NCI-H187 treated with DMSO at 0.1 percent for 48 hours (cell line): ENCODE data around the gene CTSK.
"Not testable (repeated sequence)": the region's sequence is repeated elsewhere in the genome, so short reads cannot be mapped to it uniquely, and the experiment has no call there.

Experiments used
- DNase-seq: peaks from one replicate; lab custom pipeline; 2025; lab: John Stamatoyannopoulos, UW

Gene CTSK

GRCh38 chr1:150808121-150808520 lies at the start of gene CTSK:
Gene CTSK, minus strand, starts transcription at chr1:150808260. Its CDS starts 1,455 bp downstream, at chr1:150806805.
- no peak for DNase-seq

DNA sequence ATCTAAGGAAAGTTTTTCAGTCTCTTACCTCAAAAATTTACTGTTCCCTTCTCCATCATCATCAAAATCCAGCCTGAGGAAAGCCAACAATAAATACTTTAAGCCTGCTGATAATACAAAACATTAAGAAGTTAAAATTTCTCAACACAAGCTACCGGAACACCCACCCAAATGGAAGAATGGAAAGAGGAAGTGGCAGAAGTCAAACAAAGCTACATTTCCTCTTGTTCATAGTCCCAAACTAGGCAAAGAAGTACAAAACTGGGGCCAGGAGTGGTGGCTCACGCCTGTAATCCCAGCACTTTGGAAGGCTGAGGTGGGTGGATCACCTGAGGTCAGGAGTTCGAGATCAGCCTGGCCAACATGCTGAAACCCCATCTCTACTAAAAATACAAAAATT lies 44.7 kb upstream of the CTSK start:
- not testable (repeated sequence) for DNase-seq

DNA sequence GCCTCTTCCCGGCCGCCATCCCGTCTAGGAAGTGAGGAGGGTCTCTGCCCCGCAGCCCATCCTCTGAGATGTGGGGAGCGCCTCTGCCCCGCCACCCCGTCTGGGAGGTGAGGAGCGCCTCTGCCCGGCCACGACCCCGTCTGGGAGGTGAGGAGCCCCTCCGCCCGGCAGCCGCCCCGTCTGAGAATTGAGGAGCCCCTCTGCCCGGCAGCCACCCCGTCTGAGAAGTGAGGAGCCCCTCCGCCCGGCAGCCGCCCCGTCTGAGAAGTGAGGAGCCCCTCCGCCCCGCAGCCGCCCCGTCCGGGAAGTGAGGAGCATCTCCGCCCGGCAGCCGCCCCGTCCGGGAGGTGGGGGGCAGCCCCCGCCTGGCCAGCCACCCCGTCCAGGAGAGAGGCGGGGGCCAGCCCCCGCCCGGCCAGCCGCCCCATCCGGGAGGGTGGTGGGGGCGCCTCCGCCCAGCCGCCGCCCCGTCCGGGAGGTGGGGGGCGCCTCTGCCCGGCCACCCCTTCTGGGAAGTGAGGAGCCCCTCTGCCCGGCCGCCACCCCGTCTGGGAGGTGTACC lies 42.8 kb upstream of the CTSK start:
- DNase-seq = not testable (repeated sequence)

GRCh38 chr1:150846473-150847146 lies 38.5 kb upstream of the CTSK start:
- DNase-seq = no peak

DNA sequence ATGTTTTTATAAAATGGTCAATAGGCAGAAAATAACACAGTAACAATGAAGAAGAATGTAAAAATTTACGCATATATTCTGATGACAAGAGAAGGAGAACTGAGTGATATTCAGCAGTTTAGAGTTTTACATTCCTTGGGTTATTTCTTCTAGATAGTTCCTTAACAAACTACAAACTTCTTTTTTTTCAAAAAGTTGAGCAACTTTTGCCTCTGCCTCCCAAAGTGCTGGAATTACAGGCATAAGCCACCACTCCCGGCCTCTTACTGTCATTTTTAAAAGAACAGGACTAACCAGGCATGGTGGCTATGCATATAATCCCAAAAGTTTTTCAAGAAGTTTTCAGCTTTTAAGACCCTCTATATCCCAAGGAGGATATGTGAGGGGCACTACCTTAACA lies 35.4 kb upstream of the CTSK start:
- no peak for DNase-seq

DNA sequence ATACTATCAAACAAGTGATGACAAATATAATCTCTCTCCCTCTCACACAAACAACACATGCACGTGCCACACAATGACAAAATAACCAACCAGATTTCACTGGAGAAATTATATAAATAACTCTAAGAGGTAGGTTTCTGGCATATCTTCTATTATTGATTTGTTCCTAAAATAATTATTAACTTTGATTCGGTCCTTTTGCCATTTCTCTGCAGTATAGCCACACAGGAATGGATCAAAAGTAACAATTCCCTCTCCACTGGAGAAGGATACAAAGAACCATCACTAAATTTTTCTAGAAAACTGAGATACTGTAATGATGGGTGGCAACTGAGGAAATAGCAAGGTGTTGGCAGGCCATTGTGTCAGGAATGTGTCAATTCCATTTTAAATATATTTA lies 34.9 kb upstream of the CTSK start:
- no peak for DNase-seq

- no peak for DNase-seq
Observed at GRCh38 chr1:150842343-150842742, 34.3 kb upstream of the CTSK start.

DNA sequence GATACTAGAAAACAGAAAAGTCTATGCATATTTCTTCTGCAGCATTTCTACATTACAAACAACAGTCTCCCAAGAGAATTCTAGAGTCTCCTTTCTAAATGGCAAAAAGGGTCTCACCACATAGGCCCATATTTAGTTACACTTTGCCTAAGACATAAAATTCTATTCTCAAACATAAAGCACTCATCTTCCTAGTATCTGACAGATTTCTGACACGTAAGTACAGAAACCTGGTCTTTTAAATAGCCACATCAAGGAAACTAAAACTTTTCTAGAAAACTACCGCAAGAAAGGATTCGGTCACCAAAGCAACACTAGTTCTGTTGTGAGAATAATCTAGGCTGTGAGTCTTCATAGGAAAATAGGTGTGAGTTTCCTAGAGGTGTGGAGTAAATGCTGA lies 33.6 kb upstream of the CTSK start:
- DNase-seq = no peak

GRCh38 chr1:150840850-150841249 lies 32.8 kb upstream of the CTSK start:
- DNase-seq = not testable (repeated sequence)

DNA sequence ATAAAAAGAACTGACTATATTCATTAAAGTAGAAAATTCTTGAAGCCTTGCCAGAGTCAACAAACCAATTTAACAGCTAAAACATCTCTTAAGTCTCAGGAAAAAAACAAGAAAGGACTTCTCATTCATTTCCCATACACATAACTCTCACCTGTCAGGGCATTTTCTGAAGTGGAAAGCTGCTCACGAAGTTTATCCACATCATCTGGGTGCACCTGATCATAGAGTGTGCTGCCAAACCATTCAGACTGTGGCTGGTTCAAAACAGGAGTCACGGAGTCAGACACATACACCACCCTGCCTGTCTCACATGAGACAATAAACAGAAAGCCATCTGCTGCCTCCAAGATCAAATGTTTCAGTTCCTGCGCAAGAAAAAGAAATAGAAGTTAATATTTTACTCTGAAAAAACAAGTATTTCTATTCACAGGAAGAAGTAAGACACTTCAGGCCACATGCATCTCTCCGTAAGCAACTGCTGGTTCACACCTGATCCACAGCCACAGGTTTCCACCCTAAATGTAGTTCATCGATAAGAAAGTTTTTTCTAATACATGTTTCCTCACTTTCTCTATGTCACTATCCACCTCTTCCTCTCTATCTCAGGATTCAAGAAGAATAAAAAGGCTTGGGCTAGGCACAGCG lies 28.2 kb upstream of the CTSK start:
- DNase-seq = no peak

DNA sequence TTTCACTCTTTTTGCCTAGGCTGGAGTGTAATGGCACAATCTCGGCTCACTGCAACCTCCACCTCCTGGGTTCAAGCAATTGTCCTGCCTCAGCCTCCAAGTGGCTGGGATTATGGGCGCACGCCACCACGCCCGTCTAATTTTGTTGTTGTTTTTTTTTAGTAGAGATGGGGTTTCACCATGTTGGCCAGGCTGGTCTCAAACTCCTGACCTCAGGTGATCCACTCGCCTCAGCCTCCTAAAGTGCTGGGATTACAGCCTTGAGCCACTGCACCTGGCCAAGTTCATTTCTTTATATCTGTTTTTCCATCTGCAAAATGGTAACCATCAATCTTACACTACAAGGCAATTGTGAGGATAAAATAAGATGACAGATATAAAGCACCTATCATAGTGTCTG lies 25.9 kb upstream of the CTSK start:
- DNase-seq = not testable (repeated sequence)

DNA sequence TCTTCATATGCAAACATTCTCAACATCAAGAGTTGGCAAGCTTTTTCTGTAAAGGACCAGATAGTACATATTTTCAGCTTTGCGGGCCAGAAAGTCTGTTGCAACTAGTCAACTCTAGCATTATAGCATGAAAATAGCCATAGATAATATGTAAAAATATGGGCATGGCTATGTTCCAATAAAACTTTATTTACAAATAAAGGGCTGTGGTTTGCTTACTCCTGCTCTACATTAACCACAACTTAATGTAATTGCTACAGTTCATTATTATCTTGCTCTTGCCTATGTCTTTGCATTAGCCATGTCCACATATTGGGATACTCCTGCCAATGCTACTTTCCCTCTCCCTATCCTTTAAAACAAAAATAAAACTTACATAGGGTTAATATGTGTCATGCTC lies 24.5 kb upstream of the CTSK start:
- no peak for DNase-seq

DNA sequence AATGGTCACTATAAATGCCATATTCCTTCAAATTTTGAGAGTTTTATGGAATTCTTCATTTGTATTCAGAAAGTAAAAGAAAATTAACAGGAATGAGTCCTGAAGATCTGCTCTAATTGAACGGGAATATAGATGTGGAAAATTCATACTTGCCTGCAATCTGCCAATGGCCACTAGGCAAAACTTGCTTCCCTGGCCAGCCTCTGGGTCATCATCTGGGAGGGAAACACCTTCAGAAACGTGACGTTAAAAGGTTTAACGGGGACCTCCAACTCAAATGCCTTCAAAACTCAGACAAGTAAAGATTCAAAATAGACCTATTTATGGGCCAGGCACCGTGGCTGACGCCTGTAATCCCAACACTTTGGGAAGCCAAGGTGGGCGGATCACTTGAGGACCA lies 21.7 kb upstream of the CTSK start:
- no peak for DNase-seq

DNA sequence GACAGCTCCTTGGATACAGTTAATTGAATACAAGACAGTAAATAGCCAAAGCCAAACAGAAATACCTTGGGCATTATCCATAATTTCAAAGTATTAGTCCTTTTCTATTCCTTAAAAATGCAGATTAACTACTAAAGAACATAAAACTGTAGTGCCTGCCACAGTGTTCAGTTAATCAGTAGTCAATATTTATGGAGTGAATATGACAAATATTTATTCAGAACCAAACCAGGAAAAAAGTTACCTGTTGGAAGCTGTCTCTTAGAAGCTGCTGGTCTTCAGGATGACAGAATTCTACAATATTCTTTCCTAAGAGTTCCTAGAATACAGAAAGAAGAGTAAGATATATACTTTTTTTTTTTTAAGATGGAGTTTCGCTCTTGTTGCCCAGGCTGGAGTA lies 18.2 kb upstream of the CTSK start:
- DNase-seq = no peak

DNA sequence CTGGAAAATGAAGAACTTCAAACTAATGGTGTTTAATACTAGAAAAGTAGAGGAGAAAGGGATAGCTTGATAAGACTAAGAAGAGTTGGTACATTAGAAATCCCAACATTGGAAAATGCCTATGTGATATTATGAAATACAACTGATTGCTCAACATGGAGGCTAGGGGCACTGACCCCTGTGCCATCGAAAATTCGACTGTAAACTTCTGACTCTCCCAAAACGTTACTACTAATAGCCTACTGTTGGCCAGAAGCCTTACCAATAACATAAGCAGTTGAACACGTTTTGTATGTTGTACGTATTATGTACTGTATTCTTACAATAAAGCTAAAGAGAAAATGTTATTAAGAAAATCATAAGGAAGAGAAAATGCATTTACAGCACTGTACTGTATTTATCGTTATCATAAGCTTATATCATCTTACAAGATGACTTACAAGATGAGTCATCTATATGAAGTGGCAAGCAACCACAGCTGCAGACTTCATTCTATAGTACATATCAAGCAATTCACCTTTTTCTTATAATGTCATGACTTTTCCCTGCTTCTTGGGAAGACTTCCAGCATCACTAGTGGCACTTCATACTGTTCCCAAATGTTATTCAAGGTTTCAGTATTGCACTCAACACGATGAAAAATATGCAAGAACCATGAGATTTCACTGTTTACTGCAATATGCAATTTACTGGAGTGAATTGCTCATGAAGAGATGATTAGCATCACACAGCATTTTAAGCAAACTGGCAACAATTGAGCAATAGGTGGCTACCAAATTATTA lies 12.9 kb upstream of the CTSK start:
- no peak for DNase-seq

GRCh38 chr1:150815871-150816270 lies 7.8 kb upstream of the CTSK start:
- DNase-seq = no peak

GRCh38 chr1:150813028-150813707 lies 5.1 kb upstream of the CTSK start:
- no peak for DNase-seq

DNA sequence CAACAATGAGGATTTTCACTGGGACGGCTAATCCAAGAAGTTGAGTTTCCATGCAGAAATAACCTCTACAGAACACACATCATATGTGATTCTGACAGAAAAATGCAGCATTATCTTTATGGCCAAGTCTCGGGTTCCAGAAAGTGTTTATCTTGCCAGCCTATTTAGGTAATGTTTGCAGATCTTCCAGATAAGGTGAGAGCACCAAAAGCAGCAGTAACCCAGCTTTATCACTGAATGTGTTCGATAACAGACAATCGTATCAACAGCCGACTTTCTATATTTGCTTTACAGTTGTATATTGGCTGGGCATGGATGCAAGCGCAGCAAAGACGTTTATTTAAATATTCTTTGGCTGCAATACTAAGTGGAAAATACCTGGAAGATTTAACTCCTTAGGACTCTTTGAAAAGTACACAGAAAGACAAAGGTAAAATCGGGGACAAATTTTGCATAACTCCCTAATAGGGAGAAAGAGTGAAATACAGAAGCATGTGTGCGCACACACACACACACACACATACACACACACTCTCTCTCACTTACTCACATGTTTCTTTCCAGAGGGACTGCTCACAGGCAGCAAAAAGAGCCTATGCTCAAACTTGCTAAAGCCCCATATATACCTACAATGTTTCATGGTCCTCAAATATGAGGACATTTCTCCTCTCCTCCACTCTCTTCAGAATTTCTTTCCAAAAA lies 3.0 kb upstream of the CTSK start:
- no peak for DNase-seq

DNA sequence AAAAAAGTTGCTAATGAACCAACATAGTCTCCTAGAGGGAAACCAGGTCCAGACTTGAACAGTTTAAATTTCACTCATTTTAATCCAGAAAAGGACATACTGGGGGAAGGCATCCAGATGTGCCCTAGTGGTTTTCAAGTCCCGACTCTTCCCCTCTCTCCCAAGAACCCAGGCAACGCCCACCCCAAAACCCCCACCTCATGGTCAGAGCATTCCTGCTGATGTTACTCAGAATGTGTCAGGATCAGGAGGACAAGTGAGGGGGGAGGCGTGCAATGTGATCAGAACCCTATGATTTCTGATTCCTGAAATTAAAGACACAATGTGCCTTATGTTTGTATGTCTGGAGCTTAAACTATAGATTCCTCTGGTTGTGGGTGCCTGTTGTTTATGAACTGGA lies 1.6 kb upstream of the CTSK start:
- DNase-seq = no peak

DNA sequence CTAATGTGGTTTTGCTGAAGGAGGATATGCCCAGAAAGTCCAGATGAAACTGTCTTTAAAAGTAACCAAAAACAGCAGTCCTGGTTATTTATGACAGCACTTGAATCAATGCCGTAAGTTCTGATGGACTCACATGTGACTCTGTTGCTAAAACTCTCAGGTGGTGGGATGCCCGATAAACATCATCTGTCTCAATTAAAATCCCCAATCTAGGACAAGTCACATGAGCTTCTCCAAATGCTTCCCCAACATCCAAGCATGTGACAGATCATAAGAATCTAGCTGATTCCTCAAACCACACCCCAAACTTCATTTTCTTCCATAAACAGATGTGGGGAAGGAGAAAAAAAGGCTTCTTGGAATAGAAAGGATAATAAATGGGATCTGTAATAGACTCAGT lies 786 bp upstream of the CTSK start:
- no peak for DNase-seq

- no peak for DNase-seq
Observed at GRCh38 chr1:150807249-150808023, 624 bp downstream of the CTSK start.
